IPS-15b (cell line): ENCODE measurements around the gene USP47.

Experiments
- H3K27me3 ChIP-seq: one replicate; pipeline ENCODE4 v1.6.1; 2013; ENCODE audit warnings: low read length; ENCODE audit not compliant: control insufficient read depth, insufficient read depth
- H3K36me3 ChIP-seq: one replicate; pipeline ENCODE4 v1.6.1; 2013; ENCODE audit warnings: low read length; ENCODE audit not compliant: control insufficient read depth, insufficient read depth
- H3K4me1 ChIP-seq: one replicate; pipeline ENCODE4 v1.6.1; 2013; ENCODE audit warnings: mild to moderate bottlenecking, low read length; ENCODE audit not compliant: control insufficient read depth, insufficient read depth
- H3K4me3 ChIP-seq: one replicate; pipeline ENCODE4 v1.5.1; 2013; ENCODE audit warnings: low read depth, low read length
- H3K9ac ChIP-seq: one replicate; pipeline ENCODE4 v1.6.1; 2013; ENCODE audit warnings: low read depth, mild to moderate bottlenecking, low read length
- H3K9me3 ChIP-seq: one replicate; pipeline ENCODE4 v1.6.1; 2013; ENCODE audit warnings: mild to moderate bottlenecking, low read length; ENCODE audit not compliant: control insufficient read depth, insufficient read depth

USP47 gene

GRCh38 chr11:11980841-11981308 lies 139.1 kb downstream of the USP47 start:
- no peak overlapping the region for H3K4me3 ChIP-seq
- H3K36me3 ChIP-seq = no peaks in the 10 kb centered on the region
- no peaks in the 10 kb centered on the region for H3K27me3 ChIP-seq
- H3K9me3 ChIP-seq = no peaks in the 10 kb centered on the region
- H3K4me1 ChIP-seq = peaks cover 6% of the 10 kb centered on the region
- no peak overlapping the region for H3K9ac ChIP-seq

DNA sequence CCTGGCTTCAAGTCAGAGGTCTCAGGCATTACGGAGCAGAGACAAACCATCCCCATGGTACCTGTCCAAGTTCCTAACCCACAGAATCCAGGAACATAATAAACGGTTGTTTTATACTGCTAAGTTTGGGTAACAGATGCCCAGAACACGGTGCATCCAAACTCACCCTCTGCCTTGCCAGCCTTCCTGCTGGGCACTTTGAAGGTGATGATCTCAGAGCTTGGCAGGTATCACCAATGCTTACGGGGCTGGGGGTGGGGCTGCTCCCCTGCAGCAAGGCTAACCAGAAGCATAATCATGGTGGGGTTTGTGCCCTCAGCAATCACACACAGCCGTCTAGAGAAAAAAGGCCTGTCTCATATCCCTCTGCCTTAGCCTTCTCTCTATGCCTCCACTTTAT lies 139.6 kb downstream of the USP47 start:
- no peaks in the 10 kb centered on the region for H3K9me3 ChIP-seq
- H3K4me1 ChIP-seq = peaks cover 3% of the 10 kb centered on the region
- no peaks in the 10 kb centered on the region for H3K27me3 ChIP-seq
- no peak overlapping the region for H3K4me3 ChIP-seq
- H3K9ac ChIP-seq = no peak overlapping the region
- H3K36me3 ChIP-seq = no peaks in the 10 kb centered on the region

- Histone ChIP-seq H3K9ac (no peak overlapping the region), H3K27me3 (no peaks in the 10 kb centered on the region), H3K4me3 (no peak overlapping the region), H3K9me3 (no peaks in the 10 kb centered on the region), H3K4me1 (peaks cover 7% of the 10 kb centered on the region), H3K36me3 (no peaks in the 10 kb centered on the region)
Measured at GRCh38 chr11:11981840-11982239, 140.1 kb downstream of the USP47 start.

- H3K36me3 ChIP-seq = no peaks in the 10 kb centered on the region
- no peaks in the 10 kb centered on the region for H3K9me3 ChIP-seq
- H3K4me3 ChIP-seq = no peak overlapping the region
- no peak overlapping the region for H3K9ac ChIP-seq
- peaks cover 9% of the 10 kb centered on the region for H3K4me1 ChIP-seq
- no peaks in the 10 kb centered on the region for H3K27me3 ChIP-seq
Measured at GRCh38 chr11:11982461-11982860, 140.7 kb downstream of the USP47 start.

- no peaks in the 10 kb centered on the region for H3K36me3 ChIP-seq
- no peaks in the 10 kb centered on the region for H3K27me3 ChIP-seq
- peaks cover 9% of the 10 kb centered on the region for H3K4me1 ChIP-seq
- H3K9me3 ChIP-seq = no peaks in the 10 kb centered on the region
- H3K4me3 ChIP-seq = no peak overlapping the region
- no peak overlapping the region for H3K9ac ChIP-seq
Measured at GRCh38 chr11:11982975-11983374, 141.2 kb downstream of the USP47 start.

DNA sequence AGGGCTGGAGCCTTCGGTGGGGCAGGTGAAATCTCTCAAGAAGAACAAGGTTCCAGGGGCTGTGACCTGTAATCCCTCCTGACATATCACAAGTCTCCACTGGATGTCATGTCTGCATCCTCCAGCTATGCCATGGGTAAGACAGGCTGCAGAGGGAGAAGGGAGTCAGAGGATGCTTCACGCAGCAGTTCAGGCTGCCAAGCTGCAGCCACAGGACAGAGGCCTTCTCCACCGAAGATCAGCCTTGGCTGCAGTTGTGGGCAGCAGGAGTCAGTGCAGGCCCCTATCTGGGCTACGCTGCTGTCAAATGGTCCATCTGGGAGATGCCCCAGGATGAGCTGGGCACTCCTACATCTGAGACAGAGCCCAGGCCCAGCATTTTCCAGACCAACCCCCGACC lies 141.7 kb downstream of the USP47 start:
- H3K9ac ChIP-seq = no peak overlapping the region
- H3K9me3 ChIP-seq = no peaks in the 10 kb centered on the region
- peaks cover 9% of the 10 kb centered on the region for H3K4me1 ChIP-seq
- no peaks in the 10 kb centered on the region for H3K27me3 ChIP-seq
- H3K4me3 ChIP-seq = no peak overlapping the region
- H3K36me3 ChIP-seq = no peaks in the 10 kb centered on the region

DNA sequence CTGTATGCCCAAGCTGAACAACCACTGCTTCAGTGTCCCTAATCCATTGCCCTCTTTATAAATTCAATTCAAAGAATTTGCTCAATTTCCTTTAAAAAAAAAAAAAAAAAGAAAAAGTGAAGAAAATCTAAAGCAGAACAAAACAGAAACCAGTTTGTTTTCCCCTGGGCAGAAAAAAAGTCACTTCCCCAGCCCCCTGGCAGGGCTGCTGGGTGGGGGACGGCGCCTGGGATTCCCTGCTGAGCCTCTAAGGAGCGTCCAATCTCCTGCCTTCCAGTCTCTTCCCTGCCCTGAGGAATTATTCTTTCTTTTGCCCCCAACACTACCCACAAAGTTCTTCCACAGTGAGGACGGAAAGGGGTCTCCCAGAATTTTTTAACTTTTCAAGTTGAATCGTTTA lies 142.8 kb downstream of the USP47 start:
- H3K27me3 ChIP-seq = no peaks in the 10 kb centered on the region
- no peaks in the 10 kb centered on the region for H3K36me3 ChIP-seq
- H3K4me3 ChIP-seq = no peak overlapping the region
- no peaks in the 10 kb centered on the region for H3K9me3 ChIP-seq
- H3K9ac ChIP-seq = no peak overlapping the region
- H3K4me1 ChIP-seq = peaks cover 9% of the 10 kb centered on the region

DNA sequence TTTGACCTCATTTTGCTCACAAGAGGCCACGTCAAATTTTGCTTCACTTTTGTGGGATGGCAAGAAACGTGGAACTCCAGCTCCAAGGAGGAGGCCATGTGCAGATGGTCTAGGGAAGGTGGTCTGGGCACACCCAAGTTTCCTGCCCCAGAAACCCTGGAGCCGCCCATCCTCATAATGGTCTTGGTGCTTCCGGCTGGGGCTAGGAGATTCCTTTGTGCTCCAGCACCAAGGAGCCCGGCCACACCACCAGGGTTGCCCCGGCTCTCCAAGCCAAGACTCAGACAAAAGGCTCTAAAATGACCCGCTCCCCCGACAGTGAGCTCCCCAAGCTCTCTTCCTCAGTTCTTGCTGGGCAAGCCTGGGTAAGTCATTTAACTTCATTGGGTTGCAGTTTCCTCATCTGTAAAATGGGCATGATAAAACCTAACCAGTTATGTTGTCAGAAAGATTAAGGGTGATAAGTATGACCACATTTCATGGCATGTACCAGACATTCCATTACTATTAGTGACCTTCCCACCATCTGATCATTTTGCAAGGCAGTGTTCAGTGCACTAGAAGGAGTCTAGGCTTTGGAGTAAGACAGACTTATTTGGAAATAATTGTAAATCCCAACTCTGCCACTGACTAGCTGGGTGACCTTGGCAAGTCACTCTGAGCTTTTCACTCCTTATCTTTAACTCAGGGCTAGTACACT lies 143.4 kb downstream of the USP47 start:
- peaks cover 1% of the 10 kb centered on the region for H3K36me3 ChIP-seq
- H3K27me3 ChIP-seq = no peaks in the 10 kb centered on the region
- H3K9ac ChIP-seq = no peak overlapping the region
- peaks cover 9% of the 10 kb centered on the region for H3K4me1 ChIP-seq
- H3K4me3 ChIP-seq = no peak overlapping the region
- H3K9me3 ChIP-seq = no peaks in the 10 kb centered on the region

- peaks cover 9% of the 10 kb centered on the region for H3K4me1 ChIP-seq
- H3K4me3 ChIP-seq = no peak overlapping the region
- H3K9ac ChIP-seq = no peak overlapping the region
- H3K27me3 ChIP-seq = no peaks in the 10 kb centered on the region
- H3K36me3 ChIP-seq = peaks cover 3% of the 10 kb centered on the region
- H3K9me3 ChIP-seq = no peaks in the 10 kb centered on the region
Measured at GRCh38 chr11:11985954-11986949, 144.5 kb downstream of the USP47 start.

- H3K27me3 ChIP-seq = no peaks in the 10 kb centered on the region
- H3K9ac ChIP-seq = no peak overlapping the region
- no peaks in the 10 kb centered on the region for H3K9me3 ChIP-seq
- H3K4me3 ChIP-seq = no peak overlapping the region
- peaks cover 9% of the 10 kb centered on the region for H3K4me1 ChIP-seq
- peaks cover 3% of the 10 kb centered on the region for H3K36me3 ChIP-seq
Measured at GRCh38 chr11:11987503-11988022, 145.8 kb downstream of the USP47 start.

DNA sequence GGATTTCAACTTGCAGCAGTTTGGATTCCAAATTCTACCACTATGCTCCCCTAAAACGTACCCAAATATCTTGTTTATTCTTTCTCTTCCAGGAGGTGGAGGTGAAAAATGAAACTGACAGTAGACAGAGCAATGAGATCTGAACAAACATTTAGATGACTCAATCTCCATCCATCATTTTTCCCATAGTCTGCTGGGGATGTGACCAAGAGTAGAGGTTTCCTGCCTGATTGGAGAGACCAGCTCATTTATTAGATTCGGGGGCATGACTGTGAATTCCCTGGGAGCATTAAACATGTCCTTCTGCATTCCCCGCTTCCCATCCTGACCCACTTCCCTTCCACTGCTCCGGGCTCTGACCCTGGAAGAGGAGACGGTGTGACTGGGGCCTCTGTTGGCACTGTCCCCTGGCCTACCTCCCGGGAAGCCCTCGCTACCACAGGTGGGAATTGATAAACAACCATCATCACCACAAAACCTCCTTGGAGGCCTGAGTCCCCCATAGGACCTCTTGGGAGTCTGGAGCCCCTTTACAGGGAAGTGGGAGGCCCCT lies 146.4 kb downstream of the USP47 start:
- Histone ChIP-seq H3K4me1 (peaks cover 9% of the 10 kb centered on the region), H3K27me3 (no peaks in the 10 kb centered on the region), H3K36me3 (peaks cover 3% of the 10 kb centered on the region), H3K9ac (no peak overlapping the region), H3K4me3 (no peak overlapping the region), H3K9me3 (no peaks in the 10 kb centered on the region)
